Measurements from ENCODE around the gene CYLD. TPM values are rescaled to one million over a fixed set of nuclear protein-coding genes. Genes with fewer than 3 reads are reported as not detected.

Gene CYLD
- total and polyA plus RNA-seq, 2 donors (not counting 3 experiments of a cell fraction or from before 2014, with no cell fraction given): 7.4 to 21.5 TPM

DNA sequence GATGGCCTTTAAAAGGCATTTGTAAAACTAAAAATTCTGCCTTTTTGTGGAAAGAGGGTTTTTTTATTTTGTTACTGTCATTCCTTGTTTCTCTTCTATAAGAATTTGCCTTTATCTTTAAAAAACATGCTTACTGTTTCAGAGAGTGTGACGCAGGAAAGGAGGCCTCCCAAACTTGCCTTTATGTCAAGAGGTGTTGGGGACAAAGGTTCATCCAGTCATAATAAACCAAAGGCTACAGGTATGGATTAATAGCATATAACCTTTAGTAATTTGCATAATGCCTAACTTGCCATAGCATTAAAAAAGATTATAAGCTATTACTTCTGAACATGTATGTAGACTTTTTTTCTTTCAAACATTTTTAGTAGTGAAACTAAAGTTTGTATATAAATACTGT lies 34.2 kb downstream of the CYLD start:
- intact Hi-C loops (cut with micrococcal nuclease): no loop called here
- Histone ChIP-seq H3K9me1 (replicated peaks; ENCODE audit: control insufficient read depth, extremely low read depth, insufficient read depth, low read length) (no peaks in the 10 kb centered on the region), H4K20me1 (replicated peaks; ENCODE audit: control insufficient read depth, extremely low read depth, insufficient read depth, low read length) (peaks cover 5% of the 10 kb centered on the region), H3K4me3 (replicated peaks in 1 of 3; ENCODE audit: insufficient read depth in 1 of 3, low read depth in 1 of 3, low read length in 3 of 3) (no peak overlapping the region), H3K4me2 (ENCODE audit: insufficient read depth, low read length) (no peak overlapping the region), H3K79me2 (ENCODE audit: control insufficient read depth, insufficient read depth, low read length) (no peaks in the 10 kb centered on the region), H3K9me3 (replicated peaks; ENCODE audit: control insufficient read depth, insufficient read depth, low read length) (no peaks in the 10 kb centered on the region), H3K9ac (replicated peaks; ENCODE audit: extremely low read depth, insufficient read depth, low read length) (no peak overlapping the region), H3K27ac (ENCODE audit: insufficient read depth, low read depth, low read length) (no peak overlapping the region), H3K27me3 (ENCODE audit: control insufficient read depth in 2 of 2, insufficient read depth in 2 of 2, low read length in 2 of 2) (no peaks in the 10 kb centered on the region), H3K4me1 (ENCODE audit: control insufficient read depth, extremely low read depth, insufficient read depth, low read length) (no peaks in the 10 kb centered on the region), H3K36me3 (ENCODE audit: control insufficient read depth in 2 of 2, extremely low read depth in 1 of 2, insufficient read depth in 2 of 2, low read length in 2 of 2) (peaks cover 3% of the 10 kb centered on the region in 2 experiments), H2AFZ (ENCODE audit: low read depth, low read length) (no peak overlapping the region)
- ChIA-PET POLR2A (no interaction called here), CTCF (interaction anchor here (1.4 to 1.8 kb wide), 3 partner anchors 11 to 30 kb away, joined by 3 to 9 read pairs (median 6); no protein-coding TSS in a partner anchor)
- no peak for FAIRE-seq
- DNase-seq (ENCODE audit: low read depth, low spot score): no peak
- TF ChIP-seq EZH2 (IDR thresholded peaks at IDR 0.05; ENCODE audit: borderline replicate concordance, low read depth, low read length, severe bottlenecking) (no peak), GATA2 (IDR thresholded peaks at IDR 0.05; ENCODE audit: insufficient read depth, insufficient read length, low read depth, low read length) (no peak), POLR2A (IDR thresholded peaks at IDR 0.05; ENCODE audit: low read depth, low read length) (no peak), MYC (IDR thresholded peaks at IDR 0.05; ENCODE audit: low read depth, low read length) (no peak), JUN (IDR thresholded peaks at IDR 0.05; ENCODE audit: borderline replicate concordance, insufficient read depth, insufficient read length, low read depth) (no peak), POLR2AphosphoS5 (IDR thresholded peaks at IDR 0.05; ENCODE audit: insufficient read depth, low read depth, low read length) (no peak), FOS (IDR thresholded peaks at IDR 0.05; ENCODE audit: borderline replicate concordance, insufficient read depth, low read length) (no peak)
- TF ChIP-seq, protein P1, sequence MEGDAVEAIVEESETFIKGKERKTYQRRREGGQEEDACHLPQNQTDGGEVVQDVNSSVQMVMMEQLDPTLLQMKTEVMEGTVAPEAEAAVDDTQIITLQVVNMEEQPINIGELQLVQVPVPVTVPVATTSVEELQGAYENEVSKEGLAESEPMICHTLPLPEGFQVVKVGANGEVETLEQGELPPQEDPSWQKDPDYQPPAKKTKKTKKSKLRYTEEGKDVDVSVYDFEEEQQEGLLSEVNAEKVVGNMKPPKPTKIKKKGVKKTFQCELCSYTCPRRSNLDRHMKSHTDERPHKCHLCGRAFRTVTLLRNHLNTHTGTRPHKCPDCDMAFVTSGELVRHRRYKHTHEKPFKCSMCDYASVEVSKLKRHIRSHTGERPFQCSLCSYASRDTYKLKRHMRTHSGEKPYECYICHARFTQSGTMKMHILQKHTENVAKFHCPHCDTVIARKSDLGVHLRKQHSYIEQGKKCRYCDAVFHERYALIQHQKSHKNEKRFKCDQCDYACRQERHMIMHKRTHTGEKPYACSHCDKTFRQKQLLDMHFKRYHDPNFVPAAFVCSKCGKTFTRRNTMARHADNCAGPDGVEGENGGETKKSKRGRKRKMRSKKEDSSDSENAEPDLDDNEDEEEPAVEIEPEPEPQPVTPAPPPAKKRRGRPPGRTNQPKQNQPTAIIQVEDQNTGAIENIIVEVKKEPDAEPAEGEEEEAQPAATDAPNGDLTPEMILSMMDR (IDR thresholded peaks at IDR 0.05; ENCODE audit: extremely low read depth in 1 of 2, insufficient read depth in 1 of 2, low read depth in 1 of 2, low read length in 2 of 2): no peak
- TF ChIP-seq, protein P2, sequence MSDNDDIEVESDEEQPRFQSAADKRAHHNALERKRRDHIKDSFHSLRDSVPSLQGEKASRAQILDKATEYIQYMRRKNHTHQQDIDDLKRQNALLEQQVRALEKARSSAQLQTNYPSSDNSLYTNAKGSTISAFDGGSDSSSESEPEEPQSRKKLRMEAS (IDR thresholded peaks at IDR 0.05; ENCODE audit: insufficient read depth, insufficient read length): no peak
- no TSS peak for BruUV-seq (replicated peaks)
- dilution Hi-C loops (cut with MboI; ENCODE audit: extremely low pct_ligation_motif_present, low sequenced_read_pairs): no loop called here

Measured in endothelial cell of umbilical vein (primary cell).